SK-N-MC (cell line): ENCODE measurements around the gene CEP89.
"Not testable (repeated sequence)": the region's sequence is repeated elsewhere in the genome, so short reads cannot be mapped to it uniquely, and the experiment has no call there.

Experiments used
- DNase-seq: peaks from one replicate; pipeline ENCODE4 v3.0.0-alpha.2; 2011; ENCODE audit warnings: low read depth, low spot score
- H3K27ac ChIP-seq: fragments of 200-600 bp; sonication (generic); 2 replicates; pipeline ENCODE4 v1.5.1; 2016; ENCODE audit warnings: mixed run types
- H3K36me3 ChIP-seq: fragments of 200-600 bp; sonication (generic); 2 replicates; pipeline ENCODE4 v1.6.1; 2017; ENCODE audit warnings: antibody characterized with exemption, low read length, mixed read lengths; ENCODE audit not compliant: insufficient read depth
- H3K4me3 ChIP-seq: fragments of 200-600 bp; sonication (generic); 2 replicates; pipeline ENCODE4 v1.5.1; 2016
- H3K9ac ChIP-seq: fragments of 200-600 bp; sonication (generic); 2 replicates; pipeline ENCODE4 v1.8.0; 2017; ENCODE audit warnings: mixed run types, mixed read lengths; ENCODE audit not compliant: insufficient read length
- H3K9me3 ChIP-seq: fragments of 200-600 bp; sonication (generic); 2 replicates; pipeline ENCODE4 v1.6.1; 2017; ENCODE audit warnings: low read depth, mild to moderate bottlenecking, antibody characterized with exemption, low read length, moderate library complexity, mixed read lengths
- EZH2 ChIP-seq: fragments of 200-600 bp; sonication (generic); IDR thresholded peaks from one replicate; pipeline ENCODE4 v1.6.1; 2017; ENCODE audit warnings: antibody characterized with exemption
- FOXP2 ChIP-seq: optimal IDR thresholded peaks from 2 replicates; pipeline ENCODE3; 2011; ENCODE audit warnings: mild to moderate bottlenecking, moderate library complexity; ENCODE audit not compliant: insufficient read depth; ENCODE audit errors: extremely low read length, control extremely low read depth
- POLR2AphosphoS5 ChIP-seq: IDR thresholded peaks from 2 replicates; pipeline ENCODE4 v1.6.1; 2012; ENCODE audit warnings: mild to moderate bottlenecking, low read depth, low read length, borderline replicate concordance

CEP89 gene

GRCh38 chr19:32997716-32998355 lies 26.1 kb upstream of the CEP89 start:
- Histone ChIP-seq H3K36me3 (peaks cover 5% of the 10 kb centered on the region; the same call in 1 of the 2 replicates), H3K4me3 (no peak overlapping the region), H3K9me3 (no peaks in the 10 kb centered on the region), H3K27ac (no peak overlapping the region), H3K9ac (no peak overlapping the region)
- DNase-seq = no peak
- TF ChIP-seq EZH2 = no peak
- no peak for TF ChIP-seq FOXP2
- no peak for TF ChIP-seq POLR2AphosphoS5

- not testable (repeated sequence) for H3K27ac ChIP-seq, H3K9me3 ChIP-seq
Observed at GRCh38 chr19:32997061-32997464, 25.3 kb upstream of the CEP89 start.

GRCh38 chr19:32995966-32996365 lies 24.2 kb upstream of the CEP89 start:
- H3K27ac ChIP-seq, H3K4me3 ChIP-seq, H3K9me3 ChIP-seq, H3K9ac ChIP-seq, DNase-seq, H3K36me3 ChIP-seq: not testable (repeated sequence)

More at GRCh38 chr19:32997061-32997464, 25.3 kb upstream of the CEP89 start:
- not testable (repeated sequence) for DNase-seq, H3K9ac ChIP-seq, H3K4me3 ChIP-seq, H3K36me3 ChIP-seq

- Histone ChIP-seq H3K9ac (no peak overlapping the region), H3K27ac (no peak overlapping the region), H3K9me3 (no peaks in the 10 kb centered on the region), H3K4me3 (no peak overlapping the region), H3K36me3 (peaks cover 5% of the 10 kb centered on the region; the same call in 1 of the 2 replicates)
- no peak for DNase-seq
- TF ChIP-seq EZH2 = no peak
- TF ChIP-seq FOXP2 = no peak
- no peak for TF ChIP-seq POLR2AphosphoS5
Observed at GRCh38 chr19:32988724-32989123, 17.0 kb upstream of the CEP89 start.

GRCh38 chr19:32988254-32988653 lies 16.5 kb upstream of the CEP89 start:
- not testable (repeated sequence) for H3K36me3 ChIP-seq

GRCh38 chr19:32982488-32982887 lies 10.7 kb upstream of the CEP89 start:
- not testable (repeated sequence) for DNase-seq, H3K36me3 ChIP-seq, H3K9me3 ChIP-seq, H3K27ac ChIP-seq, H3K9ac ChIP-seq, H3K4me3 ChIP-seq

More at GRCh38 chr19:32988254-32988653, 16.5 kb upstream of the CEP89 start:
- not testable (repeated sequence) for H3K27ac ChIP-seq, H3K9ac ChIP-seq, H3K9me3 ChIP-seq, DNase-seq, H3K4me3 ChIP-seq

GRCh38 chr19:32979807-32980206 lies 8.0 kb upstream of the CEP89 start:
- H3K36me3 ChIP-seq = peaks cover 17% of the 10 kb centered on the region
- not testable (repeated sequence) for DNase-seq, H3K9ac ChIP-seq, H3K9me3 ChIP-seq, H3K27ac ChIP-seq, H3K4me3 ChIP-seq

GRCh38 chr19:32977813-32978212 lies 6.1 kb upstream of the CEP89 start:
- H3K27ac ChIP-seq, DNase-seq, H3K9ac ChIP-seq, H3K9me3 ChIP-seq, H3K4me3 ChIP-seq: not testable (repeated sequence)
- peaks cover 17% of the 10 kb centered on the region for H3K36me3 ChIP-seq

- TF ChIP-seq POLR2AphosphoS5 (no peak), FOXP2 (no peak), EZH2 (no peak)
- H3K9ac ChIP-seq = no peak overlapping the region
- H3K9me3 ChIP-seq = no peaks in the 10 kb centered on the region
- H3K36me3 ChIP-seq = peaks cover 17% of the 10 kb centered on the region
- H3K27ac ChIP-seq = no peak overlapping the region
- no peak for DNase-seq
- no peak overlapping the region for H3K4me3 ChIP-seq
Observed at GRCh38 chr19:32977280-32977679, 5.5 kb upstream of the CEP89 start.

GRCh38 chr19:32976223-32976805 lies 4.6 kb upstream of the CEP89 start:
- H3K9ac ChIP-seq = no peak overlapping the region
- H3K4me3 ChIP-seq = no peak overlapping the region
- no peak overlapping the region for H3K27ac ChIP-seq
- no peaks in the 10 kb centered on the region for H3K9me3 ChIP-seq
- DNase-seq = peak; percentile 50
- H3K36me3 ChIP-seq = peaks cover 17% of the 10 kb centered on the region
- TF ChIP-seq POLR2AphosphoS5 (no peak), FOXP2 (no peak), EZH2 (no peak)
